OCI-LY3 (cell line): ENCODE data around the gene CD209.
"Not testable (repeated sequence)": the region's sequence is repeated elsewhere in the genome, so short reads cannot be mapped to it uniquely, and the experiment has no call there.

Experiments
- H2AFZ ChIP-seq: fragments of 200-600, 300-600 bp; shearing (Covaris generic); 2 replicates; pipeline ENCODE4 v1.6.0; 2014; ENCODE audit warnings: antibody characterized with exemption, low read depth, low read length
- H3K27ac ChIP-seq: fragments of 200-600, 300-600 bp; sonication (generic); 2 replicates; pipeline ENCODE4 v1.5.1; 2014; ENCODE audit warnings: mild to moderate bottlenecking, low read length, moderate library complexity, mixed read lengths
- H3K27me3 ChIP-seq: fragments of 200-600, 300-600 bp; sonication (generic); 2 replicates; pipeline ENCODE4 v1.6.1; 2014; ENCODE audit warnings: low read depth, low read length, mixed read lengths
- H3K36me3 ChIP-seq: fragments of 200-600, 300-600 bp; sonication (generic); replicated peaks from 2 replicates; pipeline ENCODE3; 2014; ENCODE audit warnings: low read depth, low read length, mixed read lengths
- H3K4me1 ChIP-seq: fragments of 300-600, 200-600 bp; sonication (generic); 2 replicates; pipeline ENCODE4 v1.6.1; 2014; ENCODE audit warnings: low read length, mixed read lengths
- H3K4me2 ChIP-seq: fragments of 200-600, 300-600 bp; sonication (generic); 2 replicates; pipeline ENCODE4 v1.6.1; 2014; ENCODE audit warnings: low read length, mixed read lengths
- H3K4me3 ChIP-seq: fragments of 300-600, 200-600 bp; sonication (generic); 2 replicates; pipeline ENCODE4 v1.5.1; 2014; ENCODE audit warnings: antibody characterized with exemption, mild to moderate bottlenecking, low read length, moderate library complexity
- H3K79me2 ChIP-seq: fragments of 300-600, 200-600 bp; shearing (Covaris generic); 2 replicates; pipeline ENCODE4 v1.6.1; 2014; ENCODE audit warnings: mild to moderate bottlenecking, low read length, mixed read lengths
- H3K9ac ChIP-seq: fragments of 300-600, 200-600 bp; shearing (Covaris generic); 2 replicates; pipeline ENCODE4 v1.6.0; 2014; ENCODE audit warnings: mild to moderate bottlenecking, low read length, moderate library complexity
- H3K9me3 ChIP-seq: fragments of 200-600, 300-600 bp; shearing (Covaris generic); 2 replicates; pipeline ENCODE4 v1.6.1; 2014; ENCODE audit warnings: low read length, mixed read lengths; ENCODE audit not compliant: insufficient read depth
- H4K20me1 ChIP-seq: fragments of 200-600, 300-600 bp; sonication (generic); 2 replicates; pipeline ENCODE4 v1.6.1; 2016; ENCODE audit warnings: low read length, mixed read lengths; ENCODE audit not compliant: insufficient read depth
- CTCF ChIP-seq: fragments of 200-600, 300-600 bp; sonication (generic); IDR thresholded peaks from 2 replicates; pipeline ENCODE4 v1.5.1; 2014; ENCODE audit warnings: antibody characterized with exemption, low read length, low read depth
- EZH2phosphoT487 ChIP-seq: fragments of 200-600 bp; shearing (Covaris generic); IDR thresholded peaks from 2 replicates; pipeline ENCODE4 v1.6.1; 2018; ENCODE audit warnings: antibody characterized with exemption, mixed run types, low read depth

Gene CD209

GRCh38 chr19:7756258-7756657 lies 8.9 kb upstream of the CD209 start:
- H3K4me3 ChIP-seq, result no peak overlapping the region
- no peak overlapping the region for H3K4me2 ChIP-seq
- H3K36me3 ChIP-seq, result no peaks in the 10 kb centered on the region
- no peaks in the 10 kb centered on the region for H3K79me2 ChIP-seq
- peaks cover 5% of the 10 kb centered on the region for H3K4me1 ChIP-seq
- H3K27ac ChIP-seq, result no peak overlapping the region
- H3K27me3 ChIP-seq, result peaks cover 33% of the 10 kb centered on the region; the same call in 1 of the 2 replicates
- no peaks in the 10 kb centered on the region for H4K20me1 ChIP-seq
- TF ChIP-seq CTCF, result no peak
- TF ChIP-seq EZH2phosphoT487, result no peak
- peaks cover 47% of the 10 kb centered on the region for H3K9me3 ChIP-seq
- no peak overlapping the region for H3K9ac ChIP-seq
- H2AFZ ChIP-seq, result no peak overlapping the region

GRCh38 chr19:7751157-7751783 lies 3.9 kb upstream of the CD209 start:
- Histone ChIP-seq H3K4me3 (peak overlapping the region; percentile 3; the same call in 1 of the 2 replicates), H3K4me1 (peaks cover 12% of the 10 kb centered on the region), H3K27me3 (peaks cover 63% of the 10 kb centered on the region), H4K20me1 (peaks cover under 1% of the 10 kb centered on the region; the same call in 1 of the 2 replicates), H3K79me2 (no peaks in the 10 kb centered on the region), H3K9me3 (peaks cover 25% of the 10 kb centered on the region), H2AFZ (no peak overlapping the region), H3K27ac (no peak overlapping the region), H3K36me3 (no peaks in the 10 kb centered on the region), H3K4me2 (peak overlapping the region; percentile 33), H3K9ac (no peak overlapping the region)
- TF ChIP-seq EZH2phosphoT487 (no peak), CTCF (no peak)

GRCh38 chr19:7748756-7749155 lies 1.4 kb upstream of the CD209 start:
- H3K36me3 ChIP-seq, result no peaks in the 10 kb centered on the region
- no peaks in the 10 kb centered on the region for H3K79me2 ChIP-seq
- H3K27me3 ChIP-seq, result peaks cover 70% of the 10 kb centered on the region
- peaks cover 10% of the 10 kb centered on the region; the same call in 1 of the 2 replicates for H4K20me1 ChIP-seq
- H3K4me2 ChIP-seq, result no peak overlapping the region
- peaks cover 22% of the 10 kb centered on the region for H3K4me1 ChIP-seq
- H3K4me3 ChIP-seq, result no peak overlapping the region
- no peak overlapping the region for H3K9ac ChIP-seq
- peaks cover 12% of the 10 kb centered on the region; the same call in 1 of the 2 replicates for H3K9me3 ChIP-seq
- peak; percentile 5; the same call in 1 of the 2 replicates for TF ChIP-seq CTCF
- TF ChIP-seq EZH2phosphoT487, result no peak
- no peak overlapping the region for H2AFZ ChIP-seq
- no peak overlapping the region for H3K27ac ChIP-seq

- TF ChIP-seq CTCF, result no peak
Measured at GRCh38 chr19:7748171-7748570, 837 bp upstream of the CD209 start.

GRCh38 chr19:7746306-7746705 lies 1.0 kb downstream of the CD209 start:
- not testable (repeated sequence) for H2AFZ ChIP-seq, H3K4me2 ChIP-seq, H3K79me2 ChIP-seq, H3K4me3 ChIP-seq, H3K27ac ChIP-seq, H3K36me3 ChIP-seq, H3K9ac ChIP-seq
- Histone ChIP-seq H4K20me1 (peaks cover 22% of the 10 kb centered on the region; the same call in 1 of the 2 replicates), H3K4me1 (peaks cover 32% of the 10 kb centered on the region), H3K9me3 (peaks cover 12% of the 10 kb centered on the region; the same call in 1 of the 2 replicates), H3K27me3 (peaks cover 80% of the 10 kb centered on the region)

More at GRCh38 chr19:7748171-7748570, 837 bp upstream of the CD209 start:
- Histone ChIP-seq H3K27ac (no peak overlapping the region), H3K4me3 (no peak overlapping the region), H3K79me2 (no peaks in the 10 kb centered on the region), H3K9ac (no peak overlapping the region), H3K36me3 (no peaks in the 10 kb centered on the region), H3K27me3 (peaks cover 69% of the 10 kb centered on the region), H4K20me1 (peaks cover 14% of the 10 kb centered on the region; the same call in 1 of the 2 replicates), H3K4me2 (no peak overlapping the region), H3K4me1 (peaks cover 28% of the 10 kb centered on the region), H2AFZ (no peak overlapping the region), H3K9me3 (peaks cover 12% of the 10 kb centered on the region; the same call in 1 of the 2 replicates)
